Heart left ventricle (tissue), 13 donors: Measurements from ENCODE around the gene CHMP4B.

Source experiments
- POLR2A ChIP-seq, 2 donors: fragments of 450-650 bp; IDR thresholded peaks; one replicate each; pipeline ENCODE4 v1.6.1; 2017; ENCODE audit warnings: antibody characterized with exemption in 2 of 2, mild to moderate bottlenecking in 2 of 2, moderate library complexity in 2 of 2
- TF ChIP-seq, protein P1 (sequence below), 12 donors: fragments of 200-600 bp; sonication (generic) in 4 of 12; IDR thresholded peaks; one replicate each; pipeline versions ENCODE4 v1.5.0 to v1.8.0; 2018 to 2022; ENCODE audit warnings: antibody characterized with exemption in 12 of 12, mild to moderate bottlenecking in 5 of 12
- donor health status: ischemic (EF 13 %, LVEDD 7.1; RV severe dilation, severe dysfunction).
- donor health status: DM: no; HTN: yes; CAD: no.
- donor health status: DM: no; HTN: no; CAD: no.
- donor health status: ischemic (EF 25% LVEDD 6.9; RV normal size, moderate dysfunction).
- donor health status: ischemic (EF 25% LVEDD 5.7; RV mildly dilated, moderate dysfunction).
- donor health status: ischemic (EF 35%, LVEDD 5.7; RV mildly dilated, moderate dysfunction).
- donor health status: nonischemic (EF 11% LVEDD 7.7; RV severe dilation, severe dysfunction).
- donor health status: DM: yes; HTN: yes; CAD: no.
- donor health status: PGD.
- donor health status: ischemic (EF 29% LVEDD 5.4; RV normal size, mild dysfunction).
- donor health status: nonischemic (EF 23%, LVEDD 6.1; RV moderate dilation, normal function).

DNA sequence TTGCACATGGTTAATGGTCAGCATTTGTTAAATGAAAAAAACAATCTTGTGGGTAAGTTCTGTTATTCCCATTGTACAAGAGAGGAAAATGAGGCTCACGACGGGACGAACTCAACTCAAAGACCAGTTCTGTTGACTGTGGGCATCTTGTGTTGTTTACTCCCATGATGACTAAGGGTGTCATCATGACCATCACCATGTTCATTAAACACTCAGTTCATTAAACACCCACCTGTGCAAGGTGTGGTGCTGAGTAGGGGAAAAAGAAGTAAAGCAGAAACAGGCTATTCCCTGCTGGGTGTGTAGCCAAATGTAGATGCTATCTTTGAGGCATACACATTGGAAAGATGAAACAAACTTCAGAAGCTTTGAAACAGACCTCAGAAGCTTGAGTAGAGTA lies 4.5 kb downstream of the CHMP4B start:
- no peak for TF ChIP-seq POLR2A (IDR thresholded peaks at IDR 0.05)
- TF ChIP-seq, protein P1, sequence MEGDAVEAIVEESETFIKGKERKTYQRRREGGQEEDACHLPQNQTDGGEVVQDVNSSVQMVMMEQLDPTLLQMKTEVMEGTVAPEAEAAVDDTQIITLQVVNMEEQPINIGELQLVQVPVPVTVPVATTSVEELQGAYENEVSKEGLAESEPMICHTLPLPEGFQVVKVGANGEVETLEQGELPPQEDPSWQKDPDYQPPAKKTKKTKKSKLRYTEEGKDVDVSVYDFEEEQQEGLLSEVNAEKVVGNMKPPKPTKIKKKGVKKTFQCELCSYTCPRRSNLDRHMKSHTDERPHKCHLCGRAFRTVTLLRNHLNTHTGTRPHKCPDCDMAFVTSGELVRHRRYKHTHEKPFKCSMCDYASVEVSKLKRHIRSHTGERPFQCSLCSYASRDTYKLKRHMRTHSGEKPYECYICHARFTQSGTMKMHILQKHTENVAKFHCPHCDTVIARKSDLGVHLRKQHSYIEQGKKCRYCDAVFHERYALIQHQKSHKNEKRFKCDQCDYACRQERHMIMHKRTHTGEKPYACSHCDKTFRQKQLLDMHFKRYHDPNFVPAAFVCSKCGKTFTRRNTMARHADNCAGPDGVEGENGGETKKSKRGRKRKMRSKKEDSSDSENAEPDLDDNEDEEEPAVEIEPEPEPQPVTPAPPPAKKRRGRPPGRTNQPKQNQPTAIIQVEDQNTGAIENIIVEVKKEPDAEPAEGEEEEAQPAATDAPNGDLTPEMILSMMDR (IDR thresholded peaks at IDR 0.05) = no peak
